GM10266 (cell line): ENCODE measurements around the gene LHPP.

Experiments
- DNase-seq: peaks from one replicate; pipeline ENCODE4 v3.0.0; 2012; ENCODE audit errors: extremely low spot score
- TF ChIP-seq, protein P1 (sequence below): IDR thresholded peaks from 2 replicates; pipeline ENCODE4 v1.5.1; 2012; ENCODE audit warnings: mild to moderate bottlenecking, low read depth; ENCODE audit not compliant: control insufficient read depth, insufficient read depth; ENCODE audit errors: missing control alignments

Gene LHPP

DNA sequence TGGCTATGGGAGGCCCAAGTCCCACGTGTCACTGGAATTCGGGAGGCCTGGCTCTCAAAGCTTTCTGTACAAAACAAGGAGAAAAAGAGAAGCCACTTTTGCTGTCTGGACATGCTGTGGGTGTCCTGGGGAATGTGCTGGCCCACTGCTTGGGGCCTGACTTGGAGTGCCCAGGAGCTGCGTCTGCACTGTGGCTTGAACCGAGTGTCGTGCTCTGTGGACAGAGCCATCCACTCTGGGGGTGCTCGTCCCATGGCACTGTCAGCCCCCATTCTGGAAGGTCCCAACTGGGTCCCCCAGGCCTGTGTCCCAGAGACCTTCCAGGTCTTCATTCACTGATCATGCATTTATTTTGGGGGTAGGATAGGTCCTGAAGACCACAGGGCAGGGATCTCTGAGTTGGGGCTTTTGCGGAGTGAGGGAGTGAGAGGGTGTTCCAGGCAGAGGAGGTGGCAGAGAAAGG is 138.0 kb downstream of the LHPP start:
- TF ChIP-seq, protein P1, sequence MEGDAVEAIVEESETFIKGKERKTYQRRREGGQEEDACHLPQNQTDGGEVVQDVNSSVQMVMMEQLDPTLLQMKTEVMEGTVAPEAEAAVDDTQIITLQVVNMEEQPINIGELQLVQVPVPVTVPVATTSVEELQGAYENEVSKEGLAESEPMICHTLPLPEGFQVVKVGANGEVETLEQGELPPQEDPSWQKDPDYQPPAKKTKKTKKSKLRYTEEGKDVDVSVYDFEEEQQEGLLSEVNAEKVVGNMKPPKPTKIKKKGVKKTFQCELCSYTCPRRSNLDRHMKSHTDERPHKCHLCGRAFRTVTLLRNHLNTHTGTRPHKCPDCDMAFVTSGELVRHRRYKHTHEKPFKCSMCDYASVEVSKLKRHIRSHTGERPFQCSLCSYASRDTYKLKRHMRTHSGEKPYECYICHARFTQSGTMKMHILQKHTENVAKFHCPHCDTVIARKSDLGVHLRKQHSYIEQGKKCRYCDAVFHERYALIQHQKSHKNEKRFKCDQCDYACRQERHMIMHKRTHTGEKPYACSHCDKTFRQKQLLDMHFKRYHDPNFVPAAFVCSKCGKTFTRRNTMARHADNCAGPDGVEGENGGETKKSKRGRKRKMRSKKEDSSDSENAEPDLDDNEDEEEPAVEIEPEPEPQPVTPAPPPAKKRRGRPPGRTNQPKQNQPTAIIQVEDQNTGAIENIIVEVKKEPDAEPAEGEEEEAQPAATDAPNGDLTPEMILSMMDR, result no peak
- DNase-seq, result no peak

DNA sequence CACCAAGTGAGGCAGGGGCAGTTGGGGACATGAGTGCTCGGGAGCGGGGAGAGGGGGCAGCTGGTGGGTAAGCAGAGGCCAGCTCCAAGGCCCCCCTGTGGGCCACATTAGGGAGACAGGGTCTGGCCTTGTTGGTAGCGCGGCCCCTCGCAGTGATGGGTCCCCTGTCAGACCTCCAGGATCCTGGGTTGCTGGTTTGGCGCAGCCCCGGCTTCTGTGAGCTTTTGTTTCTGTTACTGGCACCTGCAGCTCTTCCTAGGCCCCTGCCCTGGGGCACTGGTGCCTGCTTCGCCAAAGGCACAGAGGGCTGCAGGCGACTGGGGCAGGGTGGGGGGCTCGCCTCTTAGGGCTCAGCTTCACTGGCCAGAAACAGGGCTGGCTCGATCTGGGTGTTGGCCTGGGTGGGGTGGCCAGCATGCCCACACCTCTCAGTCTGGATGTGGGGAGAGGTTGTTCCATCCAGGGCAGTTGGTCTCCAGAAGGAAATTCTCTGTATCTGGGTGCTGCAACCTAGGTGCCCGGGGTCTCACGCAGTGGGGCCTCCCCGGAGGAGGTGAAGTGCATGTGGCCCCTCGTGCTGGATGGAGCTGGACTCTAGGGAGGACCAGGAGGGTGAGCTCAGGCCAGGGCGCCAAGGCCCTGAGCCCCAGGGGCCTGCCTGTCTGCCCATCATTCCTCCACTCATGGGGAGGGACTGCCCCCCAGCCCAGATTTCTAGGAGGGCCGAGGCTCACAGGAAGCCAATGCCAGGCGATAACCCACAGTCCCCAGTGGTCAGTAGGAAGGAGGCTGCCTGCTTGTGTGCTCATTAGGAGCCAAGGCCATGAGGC is 138.6 kb downstream of the LHPP start:
- no peak for DNase-seq
- TF ChIP-seq, protein P1, result no peak

DNA sequence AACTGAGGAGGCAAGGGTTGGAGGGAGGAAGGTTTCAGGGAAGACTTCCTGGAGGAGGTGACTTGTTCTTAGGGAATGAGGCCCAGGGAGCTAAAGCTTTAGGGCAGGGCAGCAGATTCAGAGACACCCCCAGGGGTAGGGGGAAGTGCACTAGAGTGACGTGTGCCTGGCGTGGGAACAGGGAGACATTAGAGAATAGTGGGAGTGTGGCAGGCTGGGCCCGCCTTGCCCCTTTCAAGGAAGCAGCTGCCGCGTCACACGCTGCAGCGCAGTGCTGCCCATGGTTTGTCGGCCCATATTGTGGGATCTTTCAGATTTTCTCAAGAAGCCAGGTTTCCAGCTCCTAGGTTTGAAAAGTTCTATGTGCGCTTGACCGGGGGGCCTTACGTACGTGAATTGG is 139.4 kb downstream of the LHPP start:
- no peak for DNase-seq
- TF ChIP-seq, protein P1, result no peak

DNA sequence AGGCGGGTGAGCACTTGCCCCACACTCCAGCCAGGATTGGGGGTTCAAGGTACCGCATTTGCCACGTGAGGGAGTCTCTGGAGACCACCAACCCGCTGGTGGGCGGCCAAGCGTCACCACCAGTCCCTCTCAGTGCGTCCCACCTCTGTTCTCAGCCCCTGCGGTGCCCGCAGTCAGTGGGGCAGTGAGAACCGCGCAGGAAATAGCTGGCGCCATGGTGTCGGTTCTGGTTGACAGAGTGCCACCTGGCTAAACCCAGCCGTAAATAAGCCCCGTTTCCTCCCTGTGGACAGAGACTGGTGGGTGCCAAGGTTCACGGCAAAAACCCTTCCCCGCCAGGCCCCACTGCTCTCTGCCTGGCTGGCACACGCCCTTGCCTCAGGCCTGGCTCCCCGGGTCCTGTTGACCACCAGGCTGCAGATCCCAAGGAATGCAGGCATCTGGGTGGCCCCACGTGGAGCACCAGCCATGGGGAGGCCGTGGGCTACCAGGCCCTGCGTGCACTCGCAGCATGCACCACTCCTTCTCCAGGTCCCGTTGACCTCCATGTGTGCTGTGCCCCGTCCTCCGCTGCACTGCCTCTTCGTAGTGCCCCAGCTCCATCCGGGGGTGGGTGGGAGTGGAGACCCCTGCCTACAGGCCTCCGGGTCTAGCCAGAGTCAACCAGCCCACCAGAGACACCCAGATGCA is 140.0 kb downstream of the LHPP start:
- TF ChIP-seq, protein P1, result no peak
- no peak for DNase-seq

DNA sequence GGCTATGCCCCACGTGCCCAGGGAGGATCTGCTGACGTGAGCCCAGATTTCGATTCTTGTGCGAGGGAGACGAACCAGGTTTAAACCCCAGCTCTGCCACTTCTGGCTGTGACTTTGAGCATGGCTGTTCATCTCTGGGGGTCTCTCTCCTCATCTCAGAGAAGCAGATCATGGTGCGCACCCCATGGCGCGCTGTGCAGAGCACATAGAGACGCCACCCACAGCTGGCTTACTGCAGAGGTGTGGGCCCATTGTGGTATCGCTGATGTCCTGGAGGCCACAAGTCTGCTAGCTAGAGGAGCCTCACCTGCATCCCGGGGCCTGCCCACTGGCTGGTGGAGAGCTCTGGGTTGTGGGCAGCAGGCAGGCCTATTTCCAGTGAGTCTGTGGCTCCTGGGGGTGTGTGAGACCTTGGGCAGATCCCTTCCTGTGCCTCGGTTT is 140.5 kb downstream of the LHPP start:
- DNase-seq, result no peak
- TF ChIP-seq, protein P1, result no peak

DNA sequence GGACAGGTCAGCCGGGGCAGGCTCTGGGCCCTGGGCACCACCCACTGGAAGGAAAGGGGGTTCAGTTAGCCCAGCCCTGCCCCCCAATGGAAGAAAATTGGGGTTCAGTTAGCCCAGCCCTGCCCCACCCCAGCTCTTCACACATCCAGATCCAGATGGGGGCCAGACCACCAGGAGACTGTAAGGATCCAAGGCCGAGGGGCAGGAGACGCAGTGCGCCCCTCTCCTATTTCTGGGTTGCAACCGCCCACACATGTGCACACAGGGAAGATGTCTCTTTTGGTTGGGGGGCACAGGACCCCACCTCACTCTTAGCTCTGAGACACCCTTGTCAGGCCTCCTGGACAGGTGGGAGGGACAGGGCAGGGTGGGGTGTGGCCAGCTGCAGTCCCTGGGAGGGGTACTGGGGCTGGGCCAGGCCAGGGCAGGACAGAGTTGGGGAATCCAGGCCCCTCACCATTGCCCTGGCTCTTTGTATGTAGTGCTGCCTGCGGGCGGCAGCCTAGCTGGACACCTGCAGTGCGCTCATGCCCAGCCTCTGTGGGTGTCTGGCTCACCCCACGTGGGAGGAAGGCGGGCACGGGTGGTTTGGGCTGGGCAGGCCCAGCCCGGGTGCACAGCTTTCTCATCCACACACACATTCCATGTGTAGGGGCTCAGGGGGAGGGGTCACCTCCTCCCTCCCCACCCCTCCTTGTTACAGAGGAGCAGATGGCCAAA is 141.2 kb downstream of the LHPP start:
- no peak for DNase-seq
- TF ChIP-seq, protein P1, result no peak
